ENCODE measurements around the gene CD209. TPM values are rescaled to one million over a fixed set of nuclear protein-coding genes. Genes with fewer than 3 reads are reported as not detected.

Gene CD209
- total RNA-seq, 2 experiments from 2014 or later: not detected

- CTCF ChIA-PET: no interaction called here
- TF ChIP-seq CTCF (IDR thresholded peaks at IDR 0.05): no peak
- H3K4me1 Mint-ChIP-seq (ENCODE audit: low read depth): no peaks in the 10 kb centered on the region
- H3K9me3 Mint-ChIP-seq: no peaks in the 10 kb centered on the region
- no peak overlapping the region for H3K4me3 Mint-ChIP-seq
- peaks cover 0 to 5% of the 10 kb centered on the region in 2 experiments for H3K9me3 ChIP-seq (ENCODE audit: control insufficient read depth in 1 of 2, insufficient read depth in 1 of 2, low read length in 2 of 2)
- intact Hi-C loops (cut with DNase I, micrococcal nuclease): no loop called here
- DNase-seq: no peak
- no peak overlapping the region for H3K27ac Mint-ChIP-seq
- H3K27me3 Mint-ChIP-seq: no peaks in the 10 kb centered on the region
- peaks cover 11% of the 10 kb centered on the region for H3K4me1 ChIP-seq (ENCODE audit: insufficient read depth, low read length)
- no peak for ATAC-seq (ENCODE audit: poor library complexity)
- no peak overlapping the region for H3K27ac ChIP-seq (ENCODE audit: low read depth in 1 of 2, low read length in 2 of 2)
- no peaks in the 10 kb centered on the region for H3K36me3 Mint-ChIP-seq (ENCODE audit: low read depth)
- no peaks in the 10 kb centered on the region for H3K36me3 ChIP-seq (ENCODE audit: insufficient read depth, low read length)
- no peaks in the 10 kb centered on the region for H3K27me3 ChIP-seq (ENCODE audit: control insufficient read depth in 1 of 2, insufficient read depth in 2 of 2, low read length in 2 of 2)
- no peak overlapping the region for H3K4me3 ChIP-seq (ENCODE audit: low read length)
- POLR2A ChIA-PET: no interaction called here
Measured at GRCh38 chr19:7720351-7720750, 27.0 kb downstream of the CD209 start.

- Mint-ChIP-seq H3K27me3 (no peaks in the 10 kb centered on the region), H3K9me3 (no peaks in the 10 kb centered on the region), H3K4me3 (no peak overlapping the region), H3K4me1 (ENCODE audit: low read depth) (no peaks in the 10 kb centered on the region), H3K27ac (no peak overlapping the region), H3K36me3 (ENCODE audit: low read depth) (no peaks in the 10 kb centered on the region)
- peaks cover 0 to 5% of the 10 kb centered on the region in 2 experiments for H3K9me3 ChIP-seq (ENCODE audit: control insufficient read depth in 1 of 2, insufficient read depth in 1 of 2, low read length in 2 of 2)
- TF ChIP-seq CTCF (IDR thresholded peaks at IDR 0.05): no peak
- intact Hi-C loops (cut with DNase I, micrococcal nuclease): loop anchor here in 1 of 2 experiments (2.0 kb wide), 1 partner anchor 14 kb away; no protein-coding TSS in a partner anchor
- H3K36me3 ChIP-seq (ENCODE audit: insufficient read depth, low read length): no peaks in the 10 kb centered on the region
- POLR2A ChIA-PET: interaction anchor here (0.6 to 1.1 kb wide), 2 partner anchors 13 to 89 kb away, joined by 3 read pairs; partner anchors contain the start of genes PET100 and XAB2
- H3K27ac ChIP-seq (ENCODE audit: low read depth in 1 of 2, low read length in 2 of 2): no peak overlapping the region
- no peak overlapping the region for H3K4me3 ChIP-seq (ENCODE audit: low read length)
- ATAC-seq (ENCODE audit: poor library complexity) (peak; percentile 37), DNase-seq (peak in 3 of 14 experiments; percentile 5 to 39 (median 31))
- H3K4me1 ChIP-seq (ENCODE audit: insufficient read depth, low read length): peaks cover 11% of the 10 kb centered on the region
- H3K27me3 ChIP-seq (ENCODE audit: control insufficient read depth in 1 of 2, insufficient read depth in 2 of 2, low read length in 2 of 2): no peaks in the 10 kb centered on the region
- CTCF ChIA-PET: no interaction called here
Measured at GRCh38 chr19:7718668-7719067, 28.7 kb downstream of the CD209 start.

- intact Hi-C loops (cut with DNase I, micrococcal nuclease): no loop called here
- Histone ChIP-seq H3K36me3 (ENCODE audit: insufficient read depth, low read length) (no peaks in the 10 kb centered on the region), H3K4me3 (ENCODE audit: low read length) (no peak overlapping the region), H3K27ac (ENCODE audit: low read depth in 1 of 2, low read length in 2 of 2) (no peak overlapping the region), H3K4me1 (ENCODE audit: insufficient read depth, low read length) (peaks cover 11% of the 10 kb centered on the region), H3K27me3 (ENCODE audit: control insufficient read depth in 1 of 2, insufficient read depth in 2 of 2, low read length in 2 of 2) (no peaks in the 10 kb centered on the region), H3K9me3 (ENCODE audit: control insufficient read depth in 1 of 2, insufficient read depth in 1 of 2, low read length in 2 of 2) (peaks cover 0 to 5% of the 10 kb centered on the region in 2 experiments)
- Mint-ChIP-seq H3K27ac (no peak overlapping the region), H3K9me3 (no peaks in the 10 kb centered on the region), H3K4me1 (ENCODE audit: low read depth) (no peaks in the 10 kb centered on the region), H3K27me3 (no peaks in the 10 kb centered on the region), H3K4me3 (no peak overlapping the region), H3K36me3 (ENCODE audit: low read depth) (no peaks in the 10 kb centered on the region)
- ATAC-seq (ENCODE audit: poor library complexity) (no peak), DNase-seq (no peak)
- ChIA-PET POLR2A (no interaction called here), CTCF (no interaction called here)
- no peak for TF ChIP-seq CTCF (IDR thresholded peaks at IDR 0.05)
Measured at GRCh38 chr19:7716762-7717161, 30.6 kb downstream of the CD209 start.

Measured in CD4-positive, alpha-beta T cell (primary cell).